ENCODE results near the gene NCOA1.

The NCOA1 gene

DNA sequence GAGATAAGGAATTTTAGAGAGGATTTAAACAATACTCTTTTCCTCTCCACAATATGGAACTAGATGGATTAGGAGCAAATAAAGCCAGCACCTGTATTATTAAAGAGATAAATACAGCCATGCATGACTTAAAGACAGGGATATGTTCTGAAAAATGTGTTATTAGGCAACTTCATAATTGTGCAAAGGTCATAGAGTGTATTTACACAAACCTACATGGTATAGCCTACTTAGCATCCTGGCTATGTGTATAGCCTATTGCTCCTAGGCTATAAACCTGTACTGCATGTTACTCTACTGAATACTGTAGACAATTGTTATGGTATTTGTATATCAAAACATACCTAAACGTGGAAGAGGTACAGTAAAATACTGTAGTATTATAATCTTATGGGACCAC is 249.1 kb downstream of the NCOA1 start:
- no peak for DNase-seq (ENCODE audit: low spot score in 2 of 2)
- Mint-ChIP-seq H3K4me3 (no peak overlapping the region), H3K36me3 (peaks cover 30% of the 10 kb centered on the region), H3K4me1 (peaks cover 6% of the 10 kb centered on the region), H3K27ac (peak overlapping the region; percentile 46), H3K9me3 (no peaks in the 10 kb centered on the region)
- ATAC-seq = no peak

- no peaks in the 10 kb centered on the region for H3K9me3 Mint-ChIP-seq
- H3K36me3 Mint-ChIP-seq = peaks cover 48% of the 10 kb centered on the region
- no peak overlapping the region for H3K4me3 Mint-ChIP-seq
- peak overlapping the region; percentile 46 for H3K27ac Mint-ChIP-seq
- DNase-seq (ENCODE audit: low spot score in 2 of 2) = no peak
- H3K4me1 Mint-ChIP-seq = peaks cover 15% of the 10 kb centered on the region
- no peak for ATAC-seq
These were observed 251.7 kb downstream of the NCOA1 start for GRCh38 chr2:24742730-24743129.

DNA sequence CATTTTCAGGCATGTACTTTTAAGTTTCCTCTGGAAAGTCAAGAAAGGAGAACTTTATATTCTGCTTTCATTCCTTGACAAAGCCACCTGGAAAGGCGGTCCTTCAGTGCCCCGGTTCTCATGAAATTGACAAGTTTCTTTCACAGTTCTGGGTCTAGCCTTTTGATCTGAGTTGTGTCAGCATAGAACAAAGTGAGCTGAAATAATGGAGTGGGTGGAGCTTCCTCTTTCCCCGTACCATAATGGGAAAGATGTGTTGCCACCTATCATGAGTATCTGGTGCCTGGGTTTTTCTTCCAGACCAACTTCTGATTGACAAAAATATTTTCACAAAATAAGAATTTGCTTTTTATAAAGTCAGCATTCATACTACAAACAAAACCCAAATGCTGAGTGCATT is 252.9 kb downstream of the NCOA1 start:
- Mint-ChIP-seq H3K4me3 (no peak overlapping the region), H3K27ac (no peak overlapping the region), H3K36me3 (peaks cover 59% of the 10 kb centered on the region), H3K4me1 (peaks cover 15% of the 10 kb centered on the region), H3K9me3 (no peaks in the 10 kb centered on the region)
- ATAC-seq = no peak
- DNase-seq (ENCODE audit: low spot score in 2 of 2) = no peak

GRCh38 chr2:24744356-24744755 is 253.3 kb downstream of the NCOA1 start:
- DNase-seq (ENCODE audit: low spot score in 2 of 2) (no peak), ATAC-seq (no peak)
- H3K4me1 Mint-ChIP-seq = peaks cover 10% of the 10 kb centered on the region
- no peaks in the 10 kb centered on the region for H3K9me3 Mint-ChIP-seq
- H3K36me3 Mint-ChIP-seq = peaks cover 63% of the 10 kb centered on the region
- H3K4me3 Mint-ChIP-seq = no peak overlapping the region
- no peak overlapping the region for H3K27ac Mint-ChIP-seq

DNA sequence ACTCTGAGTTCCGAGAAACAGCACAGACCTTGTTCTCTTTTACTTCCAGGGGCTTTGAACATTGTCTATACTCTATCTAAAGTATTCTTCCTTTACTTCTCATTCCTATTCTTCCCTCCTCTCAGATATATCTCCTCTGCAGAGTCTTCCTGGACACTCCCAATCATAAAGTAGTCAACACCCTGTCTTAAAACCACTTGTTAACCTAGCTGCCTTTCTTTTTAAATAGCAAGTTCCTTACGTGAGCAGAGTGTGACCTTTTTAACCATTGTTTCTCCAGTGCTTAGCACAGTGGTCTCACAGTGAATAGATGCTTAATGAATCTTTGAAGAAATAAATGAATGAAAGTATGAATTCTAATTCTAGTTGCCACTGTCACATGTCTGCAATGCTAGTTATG is 254.8 kb downstream of the NCOA1 start:
- DNase-seq (ENCODE audit: low spot score in 2 of 2) (no peak), ATAC-seq (no peak)
- Mint-ChIP-seq H3K36me3 (peaks cover 63% of the 10 kb centered on the region), H3K4me1 (peaks cover 9% of the 10 kb centered on the region), H3K27ac (peak overlapping the region; percentile 32), H3K9me3 (no peaks in the 10 kb centered on the region), H3K4me3 (no peak overlapping the region)

DNA sequence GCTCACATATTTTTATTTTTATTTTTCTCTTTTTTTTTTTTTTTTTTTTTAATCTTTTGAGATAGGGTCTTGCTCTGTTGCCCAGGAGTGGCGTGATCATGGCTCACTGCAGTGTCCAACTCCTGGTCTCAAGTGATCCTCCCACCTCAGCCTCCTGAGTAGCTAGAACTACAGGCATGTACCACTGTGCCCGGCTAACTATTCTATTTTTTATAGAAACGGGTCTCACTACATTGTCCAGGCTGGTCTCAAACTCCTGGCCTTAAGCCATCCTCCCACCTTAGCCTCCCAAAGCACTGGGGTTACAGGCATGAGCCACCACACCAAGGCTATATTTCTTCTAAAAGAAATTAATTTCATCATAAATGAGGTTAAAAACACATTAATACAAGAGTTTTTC is 256.2 kb downstream of the NCOA1 start:
- Mint-ChIP-seq H3K36me3 (peaks cover 57% of the 10 kb centered on the region), H3K4me1 (peaks cover 9% of the 10 kb centered on the region), H3K27ac (no peak overlapping the region), H3K9me3 (no peaks in the 10 kb centered on the region), H3K4me3 (no peak overlapping the region)
- DNase-seq (ENCODE audit: low spot score in 2 of 2) (no peak), ATAC-seq (no peak)

DNA sequence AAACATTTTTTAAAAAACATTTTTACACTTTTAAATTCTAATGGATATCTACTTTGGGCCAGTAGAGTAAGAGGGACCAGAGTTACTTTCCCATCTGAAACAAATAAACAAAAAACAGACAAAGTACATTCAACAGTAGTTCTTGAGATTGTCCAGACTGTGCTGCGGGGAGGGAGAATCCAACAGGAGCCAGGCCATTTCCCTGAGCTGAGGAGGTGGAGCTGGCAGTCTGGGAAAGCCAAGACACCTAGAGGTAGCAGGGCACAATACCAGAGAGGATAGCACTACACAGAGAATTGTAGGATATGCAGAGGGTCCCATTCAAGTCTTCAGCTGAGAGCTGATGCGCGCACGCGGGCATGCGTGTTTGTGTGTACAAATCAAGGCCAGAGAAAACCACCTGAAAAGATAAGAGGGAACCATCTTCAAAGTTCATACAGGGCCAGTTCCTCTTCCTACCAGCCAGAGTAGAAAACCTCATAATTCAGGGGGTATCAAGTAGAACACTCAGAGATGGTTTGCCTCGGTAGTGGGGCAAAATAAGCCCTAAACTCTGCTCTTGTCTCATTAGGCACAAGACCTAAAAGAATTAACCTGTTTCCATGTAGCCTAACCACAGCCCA is 258.1 kb downstream of the NCOA1 start:
- no peaks in the 10 kb centered on the region for H3K9me3 Mint-ChIP-seq
- H3K36me3 Mint-ChIP-seq = peaks cover 40% of the 10 kb centered on the region
- no peak overlapping the region for H3K4me3 Mint-ChIP-seq
- ATAC-seq = no peak
- H3K27ac Mint-ChIP-seq = peak overlapping the region; percentile 46
- DNase-seq (ENCODE audit: low spot score in 2 of 2) = no peak
- peaks cover 9% of the 10 kb centered on the region for H3K4me1 Mint-ChIP-seq

DNA sequence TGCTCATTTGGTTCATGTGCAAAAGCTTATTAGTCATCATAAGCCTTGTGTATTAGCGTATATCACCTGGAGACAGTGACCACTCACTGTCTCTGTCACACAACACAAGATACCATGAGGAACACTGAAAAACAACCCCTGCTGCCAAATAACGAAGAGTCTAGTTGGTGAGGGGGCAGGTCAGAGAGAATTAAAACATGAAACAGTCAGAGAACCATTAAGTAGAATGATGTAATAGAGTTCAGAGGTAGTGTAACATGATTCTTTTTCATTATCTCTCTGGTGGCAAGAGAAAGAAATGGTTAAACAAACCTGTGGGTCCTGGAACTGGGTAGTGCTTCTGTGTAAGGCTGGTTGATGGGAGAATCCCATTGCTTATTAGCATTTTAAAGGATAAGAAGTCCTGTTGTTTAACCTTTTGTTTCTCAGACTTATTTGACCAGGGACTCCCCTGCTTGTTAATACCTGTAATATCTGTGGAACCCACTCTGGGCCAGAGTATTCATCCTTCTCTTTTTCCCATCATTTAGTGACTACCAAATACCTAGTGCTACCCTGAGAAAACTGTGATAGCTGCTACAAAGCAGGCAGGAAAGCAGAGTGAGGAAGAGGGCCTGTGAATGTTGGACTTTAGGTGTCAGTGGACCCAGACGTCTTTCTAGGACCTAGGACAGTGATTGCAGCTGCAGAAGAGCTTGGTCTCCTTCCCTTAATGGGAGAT is 264.1 kb downstream of the NCOA1 start:
- ATAC-seq = peak; percentile 74
- Mint-ChIP-seq H3K9me3 (no peaks in the 10 kb centered on the region), H3K27ac (no peak overlapping the region), H3K4me3 (no peak overlapping the region), H3K4me1 (no peaks in the 10 kb centered on the region), H3K36me3 (peaks cover 31% of the 10 kb centered on the region)
- no peak for DNase-seq (ENCODE audit: low spot score in 2 of 2)

DNA sequence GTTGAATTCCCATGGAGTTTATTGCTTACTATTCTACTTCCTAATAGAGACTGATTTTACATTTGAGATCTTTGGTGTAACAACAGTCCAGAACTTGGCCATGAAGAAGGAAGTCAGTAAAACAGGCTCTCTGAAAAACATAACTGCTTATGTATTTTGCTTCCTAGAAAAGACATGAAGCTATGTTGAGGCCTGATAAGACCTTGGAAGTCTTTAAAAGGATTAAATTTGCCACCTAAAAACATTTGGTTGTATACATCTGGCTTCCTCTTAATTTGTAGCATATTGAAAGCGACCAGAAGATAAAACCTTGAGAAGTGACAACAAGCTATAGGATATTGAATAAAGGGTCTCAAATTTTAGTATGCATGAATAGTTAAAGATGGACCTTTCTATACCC is 265.7 kb downstream of the NCOA1 start:
- Mint-ChIP-seq H3K4me3 (no peak overlapping the region), H3K4me1 (no peaks in the 10 kb centered on the region), H3K36me3 (peaks cover 48% of the 10 kb centered on the region), H3K9me3 (no peaks in the 10 kb centered on the region), H3K27ac (no peak overlapping the region)
- no peak for DNase-seq (ENCODE audit: low spot score in 2 of 2)
- ATAC-seq = no peak

GRCh38 chr2:24761866-24762265 is 270.8 kb downstream of the NCOA1 start:
- Mint-ChIP-seq H3K4me1 (peaks cover 9% of the 10 kb centered on the region), H3K9me3 (no peaks in the 10 kb centered on the region), H3K27ac (no peak overlapping the region), H3K4me3 (no peak overlapping the region), H3K36me3 (peaks cover 90% of the 10 kb centered on the region)
- no peak for DNase-seq (ENCODE audit: low spot score in 2 of 2)
- ATAC-seq = no peak

DNA sequence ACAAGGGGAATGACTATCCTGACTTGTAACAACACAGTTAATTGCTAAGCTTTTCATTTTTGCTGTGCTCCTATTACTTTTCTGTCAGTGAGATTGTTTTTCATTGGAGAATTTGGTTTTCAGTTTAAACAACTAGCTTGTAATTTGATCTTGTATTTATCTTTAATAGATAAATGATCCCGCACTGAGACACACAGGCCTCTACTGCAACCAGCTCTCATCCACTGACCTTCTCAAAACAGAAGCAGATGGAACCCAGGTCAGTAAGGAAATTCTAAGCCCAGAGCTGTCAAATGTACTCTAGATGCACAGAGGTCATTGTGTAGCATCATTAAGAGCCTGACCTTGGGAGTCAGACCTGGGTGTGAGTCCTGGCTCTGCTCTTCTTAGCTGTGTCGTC is 271.5 kb downstream of the NCOA1 start:
- ATAC-seq = no peak
- H3K27ac Mint-ChIP-seq = no peak overlapping the region
- DNase-seq (ENCODE audit: low spot score in 2 of 2) = no peak
- peaks cover 97% of the 10 kb centered on the region for H3K36me3 Mint-ChIP-seq
- H3K4me3 Mint-ChIP-seq = no peak overlapping the region
- H3K9me3 Mint-ChIP-seq = no peaks in the 10 kb centered on the region
- peaks cover 10% of the 10 kb centered on the region for H3K4me1 Mint-ChIP-seq

DNA sequence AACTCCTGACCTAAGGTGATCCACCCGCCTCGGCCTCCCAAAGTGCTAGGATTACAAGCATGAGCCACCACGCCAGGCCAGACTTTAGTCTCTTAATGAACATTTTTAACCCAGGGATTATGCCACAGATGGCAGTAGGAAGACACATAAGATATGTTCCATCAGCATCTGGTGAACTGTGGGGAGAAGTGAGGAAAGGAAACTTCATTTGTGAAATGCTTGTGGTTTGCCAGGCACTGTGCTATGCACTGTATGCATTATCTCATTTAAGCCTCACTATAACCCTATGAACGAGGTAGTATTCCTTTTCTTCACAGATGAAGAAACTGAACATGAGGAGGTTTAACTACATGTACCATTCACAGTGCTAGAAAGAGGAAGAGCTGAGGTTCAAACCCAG is 272.8 kb downstream of the NCOA1 start:
- no peaks in the 10 kb centered on the region for H3K9me3 Mint-ChIP-seq
- H3K27ac Mint-ChIP-seq = no peak overlapping the region
- H3K36me3 Mint-ChIP-seq = peaks cover 97% of the 10 kb centered on the region
- no peak overlapping the region for H3K4me3 Mint-ChIP-seq
- H3K4me1 Mint-ChIP-seq = peaks cover 10% of the 10 kb centered on the region
- ATAC-seq (no peak), DNase-seq (ENCODE audit: low spot score in 2 of 2) (no peak)

DNA sequence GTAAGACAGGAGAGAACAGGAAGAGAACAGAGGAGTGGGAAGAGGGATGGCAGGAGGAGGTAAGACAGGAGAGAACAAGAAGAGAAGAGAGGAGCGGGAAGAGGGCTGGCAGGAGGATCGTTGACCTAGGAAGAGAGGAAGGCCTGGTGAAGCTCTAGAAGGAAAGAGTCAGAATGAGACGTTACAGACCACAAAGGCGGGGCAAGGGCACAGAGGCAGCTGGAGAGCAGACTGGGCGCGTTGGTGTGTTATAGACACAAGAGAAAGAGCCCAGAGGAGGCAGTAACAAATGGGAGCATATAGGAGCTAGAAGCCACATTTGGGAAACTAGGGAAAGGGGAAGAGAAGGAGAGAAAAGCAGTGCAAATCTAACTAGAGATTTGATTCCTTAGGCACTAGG is 275.6 kb downstream of the NCOA1 start:
- no peak overlapping the region for H3K4me3 Mint-ChIP-seq
- peak; percentile 82 for ATAC-seq

DNA sequence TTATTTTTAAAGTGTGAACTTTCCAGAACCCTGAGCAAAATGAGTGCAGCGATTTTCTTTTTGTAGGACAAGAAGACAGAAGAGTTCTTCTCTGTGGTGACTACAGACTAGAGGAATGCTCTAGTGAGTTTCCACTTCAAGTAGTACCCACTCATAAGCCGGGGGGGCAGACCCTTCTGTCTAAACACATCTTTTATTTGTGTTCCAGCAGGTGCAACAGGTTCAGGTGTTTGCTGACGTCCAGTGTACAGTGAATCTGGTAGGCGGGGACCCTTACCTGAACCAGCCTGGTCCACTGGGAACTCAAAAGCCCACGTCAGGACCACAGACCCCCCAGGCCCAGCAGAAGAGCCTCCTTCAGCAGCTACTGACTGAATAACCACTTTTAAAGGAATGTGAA is 277.0 kb downstream of the NCOA1 start:
- H3K4me1 Mint-ChIP-seq = peaks cover 17% of the 10 kb centered on the region
- H3K36me3 Mint-ChIP-seq = peaks cover 76% of the 10 kb centered on the region
- no peaks in the 10 kb centered on the region for H3K9me3 Mint-ChIP-seq
- DNase-seq (ENCODE audit: low spot score in 2 of 2) (no peak), ATAC-seq (no peak)
- no peak overlapping the region for H3K4me3 Mint-ChIP-seq
- no peak overlapping the region for H3K27ac Mint-ChIP-seq

More for the DNA sequence above, 275.6 kb downstream of the NCOA1 start:
- Mint-ChIP-seq H3K9me3 (no peaks in the 10 kb centered on the region), H3K27ac (peak overlapping the region; percentile 79), H3K36me3 (peaks cover 90% of the 10 kb centered on the region), H3K4me1 (peaks cover 17% of the 10 kb centered on the region)
- DNase-seq (ENCODE audit: low spot score in 2 of 2) = no peak

GRCh38 chr2:24768601-24769000 is 277.5 kb downstream of the NCOA1 start:
- no peaks in the 10 kb centered on the region for H3K9me3 Mint-ChIP-seq
- ATAC-seq (no peak), DNase-seq (ENCODE audit: low spot score in 2 of 2) (no peak)
- no peak overlapping the region for H3K4me3 Mint-ChIP-seq
- peaks cover 70% of the 10 kb centered on the region for H3K36me3 Mint-ChIP-seq
- peaks cover 17% of the 10 kb centered on the region for H3K4me1 Mint-ChIP-seq
- H3K27ac Mint-ChIP-seq = no peak overlapping the region

DNA sequence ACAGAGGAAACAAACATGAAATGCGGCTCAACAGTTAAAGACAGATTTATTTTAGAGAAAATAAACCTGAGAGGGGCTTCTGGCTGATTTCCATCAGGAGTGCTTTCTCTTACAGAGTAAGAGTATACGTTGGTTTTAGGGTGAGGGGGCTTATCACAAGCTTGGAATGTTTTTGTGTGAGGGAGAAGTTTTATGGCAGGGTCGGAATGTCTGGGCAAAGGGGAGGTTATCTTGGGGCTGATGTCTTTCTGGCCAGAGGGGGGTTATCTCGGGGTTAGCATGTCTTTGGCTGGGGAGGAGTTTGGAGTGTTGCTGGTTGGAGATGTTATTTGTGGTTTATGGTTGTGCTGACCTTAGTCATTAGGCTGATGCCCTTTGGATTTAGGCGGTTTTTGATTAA is 280.0 kb downstream of the NCOA1 start:
- Mint-ChIP-seq H3K9me3 (no peaks in the 10 kb centered on the region), H3K27ac (peak overlapping the region; percentile 12), H3K4me1 (peaks cover 16% of the 10 kb centered on the region), H3K36me3 (peaks cover 45% of the 10 kb centered on the region), H3K4me3 (no peak overlapping the region)
- ATAC-seq (no peak), DNase-seq (ENCODE audit: low spot score in 2 of 2) (no peak)

Measured in stimulated activated effector memory CD8-positive, alpha-beta T cell treated with anti-CD3 and anti-CD28 coated beads, Interleukin-12 subunit alpha, Interleukin-12 subunit beta, amount 100 ng/mL, for 72 hours (primary cell).